GM19043 (cell line): Measurements from ENCODE around the gene AGMO.

Source experiments
- ATAC-seq: cut with Tn5 transposase; IDR thresholded peaks from one replicate; pipeline ENCODE4 v1.9.1; 2021; ENCODE audit warnings: low read depth; ENCODE audit not compliant: unreplicated experiment

The AGMO gene

DNA sequence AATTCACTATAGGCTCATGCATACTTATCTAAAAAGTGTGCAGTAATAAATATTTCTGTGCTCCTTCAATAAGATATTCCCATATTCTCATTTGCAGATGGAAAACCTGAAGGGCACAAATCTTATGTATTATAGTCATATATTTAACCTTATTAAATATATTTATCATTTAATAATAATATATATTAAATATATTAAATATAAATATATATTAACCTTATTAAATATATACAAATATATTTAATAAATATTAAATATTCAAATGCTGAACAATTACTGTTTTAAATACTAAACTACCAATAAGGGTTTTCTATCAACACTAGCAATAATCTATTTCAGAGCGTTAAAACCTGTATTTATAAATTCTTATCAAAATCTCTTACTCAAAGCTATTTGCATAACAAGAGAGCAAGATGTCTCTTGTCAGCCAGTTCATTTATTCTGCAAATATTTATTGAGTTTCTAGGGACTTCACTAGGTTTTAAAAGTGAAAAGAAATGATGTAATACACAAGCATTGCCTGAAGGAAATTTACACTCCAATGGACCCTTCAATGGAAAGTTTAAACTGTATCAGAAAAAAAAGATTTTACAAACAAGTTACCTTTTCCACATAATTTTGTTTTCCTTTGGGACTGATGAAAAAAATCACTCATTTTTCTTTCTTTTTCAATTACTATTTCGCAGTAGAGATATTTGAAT, 159.2 kb downstream of the AGMO start:
- no peak for ATAC-seq

DNA sequence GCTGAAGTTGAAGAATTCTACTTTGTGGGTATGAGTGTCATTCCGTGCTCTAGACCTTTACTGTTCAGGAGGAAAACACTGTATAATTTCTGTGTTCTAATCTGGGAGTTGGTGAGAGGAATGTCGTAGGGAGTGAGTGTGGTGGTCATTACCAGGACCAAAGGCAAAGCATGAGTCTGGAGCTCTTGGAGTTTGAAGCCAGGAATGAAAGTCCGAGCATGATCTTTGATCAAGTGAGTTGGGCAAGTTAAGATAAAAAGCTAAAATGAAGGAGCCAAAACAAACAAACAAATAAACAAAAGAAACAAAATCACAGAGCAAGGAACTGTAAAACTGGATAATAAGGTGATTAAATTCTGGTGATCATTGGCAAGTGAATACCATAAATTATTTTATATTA, 161.4 kb downstream of the AGMO start:
- no peak for ATAC-seq

DNA sequence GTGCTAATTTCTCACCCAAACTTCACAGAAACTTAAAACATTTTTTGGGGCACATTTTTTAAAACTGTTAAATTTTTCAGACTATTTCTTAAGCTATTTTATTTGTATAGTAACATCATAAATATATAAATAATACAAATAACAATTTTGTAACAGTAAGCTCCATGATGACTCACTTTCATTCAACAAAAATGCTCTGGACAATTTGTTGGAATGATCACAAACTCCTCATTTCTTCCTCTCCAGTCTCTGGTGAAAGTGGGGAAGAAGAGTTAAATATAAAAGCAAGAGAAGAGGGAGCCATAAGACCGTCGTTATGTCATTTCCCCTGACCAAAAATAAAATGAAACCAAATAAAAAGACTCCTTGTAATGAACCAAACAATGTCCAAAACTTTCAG, 162.4 kb downstream of the AGMO start:
- no peak for ATAC-seq

DNA sequence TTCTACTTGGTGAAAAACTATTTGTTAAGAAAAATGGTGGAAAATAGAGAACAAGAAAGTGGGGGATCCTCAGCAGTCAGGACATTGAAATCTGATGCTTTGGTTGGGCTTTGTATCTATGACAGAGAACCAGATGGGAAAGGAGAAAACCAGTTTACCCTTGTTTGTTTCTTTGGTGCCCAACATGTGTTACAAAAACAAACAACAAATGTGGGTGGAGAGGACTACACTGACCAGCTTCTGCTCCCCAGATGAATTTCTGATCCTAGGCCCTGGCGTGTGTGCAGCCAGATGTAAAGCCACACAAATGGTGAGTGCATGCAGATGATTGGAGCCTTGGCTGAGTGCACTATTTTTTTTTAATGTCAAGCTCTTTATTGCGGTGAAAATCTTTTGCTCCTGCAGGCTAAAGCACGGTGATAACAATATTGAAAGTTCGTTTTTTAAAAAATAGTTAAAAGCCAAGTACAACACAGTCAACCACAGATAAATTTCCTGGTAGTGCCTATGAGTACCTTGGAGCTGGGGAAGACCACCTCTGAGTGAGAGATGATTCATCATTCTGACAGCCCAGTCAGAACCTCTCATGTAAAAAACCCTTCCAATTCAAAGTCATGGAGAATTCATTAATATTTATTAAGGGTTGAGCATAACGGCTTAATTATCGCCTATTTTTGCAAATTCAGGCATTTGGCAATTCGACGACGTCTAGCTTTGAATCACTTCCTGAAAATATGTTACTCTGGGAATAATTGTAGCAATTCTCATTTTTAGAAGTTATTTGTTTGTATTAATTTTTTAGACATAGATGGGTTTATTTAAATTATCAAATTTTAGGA, 163.7 kb downstream of the AGMO start:
- no peak for ATAC-seq

DNA sequence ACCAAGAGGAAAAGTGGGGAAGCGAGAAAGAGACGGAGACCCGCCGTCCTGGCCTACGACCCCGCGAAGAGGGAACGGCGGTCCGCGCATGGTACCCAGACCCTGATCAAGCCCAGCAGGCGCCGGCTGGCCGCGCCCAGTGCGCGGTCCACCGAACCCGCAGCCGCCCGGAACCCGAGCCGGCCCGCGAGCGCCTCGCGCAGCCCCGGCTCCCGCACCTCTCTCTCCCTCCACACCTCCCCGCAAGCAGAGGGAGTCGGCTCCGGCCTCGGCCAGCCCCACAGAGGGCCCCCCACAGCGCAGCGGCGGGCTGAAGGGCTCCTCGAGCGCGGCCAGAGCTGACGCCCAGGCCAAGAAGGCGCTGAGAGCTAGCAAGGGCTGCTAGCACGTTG, 164.7 kb downstream of the AGMO start:
- no peak for ATAC-seq

DNA sequence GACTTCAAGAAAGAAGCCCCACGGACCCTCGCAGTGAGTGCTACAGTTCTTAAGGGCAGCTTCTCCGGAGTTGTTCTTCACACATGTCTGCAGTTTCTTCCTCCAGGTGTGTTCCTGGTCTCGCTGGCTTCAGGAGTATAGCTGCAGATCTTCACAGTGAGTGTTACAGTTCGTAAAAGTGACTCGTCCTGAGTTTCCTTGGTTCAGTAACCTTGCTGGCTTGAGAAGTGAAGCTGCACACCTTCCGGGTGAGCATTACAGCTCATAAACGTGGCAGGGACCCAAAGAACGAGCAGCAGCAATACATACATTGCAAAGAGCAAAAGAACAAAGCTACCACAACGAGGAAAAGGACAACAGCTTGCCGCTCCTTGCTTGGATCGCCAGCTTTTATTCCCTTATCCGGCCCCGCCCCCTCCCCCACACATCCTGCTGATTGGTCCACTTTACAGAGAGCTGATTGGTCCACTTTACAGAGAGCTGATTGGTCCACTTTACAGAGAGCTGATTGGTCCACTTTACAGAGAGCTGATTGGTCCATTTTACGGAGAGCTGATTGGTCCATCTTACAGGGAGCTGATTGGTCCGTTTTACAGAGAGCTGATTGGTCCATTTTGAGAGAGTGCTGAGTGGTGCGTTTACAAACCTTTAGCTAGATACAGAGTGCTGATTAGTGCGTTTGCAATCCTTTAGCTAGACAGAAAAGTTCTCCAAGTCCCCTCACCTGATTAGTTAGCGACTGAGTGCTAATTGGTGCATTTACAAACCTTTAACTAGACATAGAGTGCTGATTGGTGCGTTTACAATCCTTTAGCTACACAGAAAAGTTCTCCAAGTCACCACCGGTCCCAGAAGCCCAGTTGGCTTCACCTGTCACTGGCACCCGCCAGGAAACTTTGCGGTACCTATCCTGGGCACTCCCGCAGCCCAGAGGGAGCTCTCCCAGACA, 165.3 kb downstream of the AGMO start:
- no peak for ATAC-seq

DNA sequence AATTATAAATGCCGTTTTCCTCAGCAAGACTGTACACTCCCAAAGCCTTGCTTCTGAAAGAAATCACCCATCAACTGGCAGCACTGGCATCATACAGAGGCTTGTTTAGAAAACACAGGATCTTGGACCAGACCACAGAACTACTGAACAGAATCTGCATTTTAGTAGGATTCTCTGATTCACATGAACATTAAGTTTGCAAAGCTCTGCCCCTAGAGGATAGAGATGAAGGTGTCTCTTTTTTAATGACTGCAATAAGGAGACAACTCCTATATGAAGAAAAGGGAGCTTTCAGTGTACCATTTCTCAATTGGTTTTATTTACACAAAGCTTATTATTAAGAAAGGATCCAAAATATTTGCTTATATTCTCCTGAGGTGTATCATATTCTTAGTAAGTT, 172.7 kb downstream of the AGMO start:
- ATAC-seq: no peak

DNA sequence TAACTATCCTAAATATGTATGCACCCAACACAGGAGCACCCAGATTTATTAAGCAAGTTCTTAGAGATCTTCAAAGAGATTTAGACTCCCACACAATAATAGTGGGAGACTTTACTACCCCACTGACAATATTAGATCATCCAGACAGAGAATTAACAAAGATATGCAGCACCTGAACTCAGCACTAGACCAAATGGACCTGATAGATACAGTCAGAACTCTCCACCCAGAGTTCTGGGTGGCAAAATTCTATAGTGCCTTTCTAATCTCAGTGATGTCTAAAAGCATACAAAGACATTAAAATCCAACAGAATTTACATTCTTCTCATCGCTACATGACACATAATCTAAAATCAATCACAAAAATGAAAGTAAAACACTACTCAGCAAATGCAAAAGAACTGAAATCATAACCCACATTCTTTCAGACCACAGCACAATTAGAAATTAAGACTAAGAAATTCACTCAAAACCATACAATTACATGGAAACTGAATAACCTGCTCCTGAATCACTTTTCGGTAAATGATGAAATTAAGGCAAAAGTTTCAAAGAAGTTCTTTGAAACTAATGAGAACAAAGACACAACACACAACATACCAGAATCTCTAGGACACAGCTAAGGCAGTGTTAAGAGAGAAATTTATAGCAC, 183.2 kb downstream of the AGMO start:
- no peak for ATAC-seq

DNA sequence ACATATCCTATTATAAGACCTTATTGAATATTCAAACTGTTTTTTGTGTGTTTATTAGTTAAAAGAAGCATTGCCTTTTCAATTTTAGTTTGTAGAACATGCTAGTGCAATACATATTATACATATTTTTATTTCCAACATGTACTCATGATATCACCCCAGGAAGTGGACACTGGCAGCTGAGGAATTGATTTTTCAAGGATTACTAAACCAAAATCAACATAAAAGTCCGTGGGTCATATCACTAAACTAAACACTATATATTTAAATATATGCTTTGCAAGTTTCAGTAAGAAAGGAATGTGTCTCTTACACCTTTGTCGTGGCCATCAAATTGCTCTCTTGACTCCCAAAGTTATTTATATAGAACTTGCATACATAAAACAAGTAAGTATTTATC, 185.2 kb downstream of the AGMO start:
- no peak for ATAC-seq

DNA sequence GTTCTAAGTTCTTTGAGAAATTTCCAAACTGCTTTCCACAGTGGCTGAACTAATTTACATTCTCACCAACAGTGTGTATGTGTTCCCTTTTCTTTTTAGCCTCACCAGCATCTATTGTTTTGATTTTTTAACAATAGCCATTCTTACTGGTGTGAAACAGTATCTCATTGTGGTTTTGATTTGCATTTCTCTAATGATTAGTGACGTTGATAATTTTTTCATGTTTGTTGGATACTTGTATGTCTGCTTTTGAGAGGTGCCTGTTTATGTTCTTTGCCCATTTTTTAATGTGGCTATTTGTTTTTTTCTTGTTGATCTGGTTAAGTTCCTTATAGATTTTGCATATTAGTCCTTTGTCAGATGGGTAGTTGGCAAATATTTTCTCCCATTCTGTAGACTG, 191.4 kb downstream of the AGMO start:
- no peak for ATAC-seq

DNA sequence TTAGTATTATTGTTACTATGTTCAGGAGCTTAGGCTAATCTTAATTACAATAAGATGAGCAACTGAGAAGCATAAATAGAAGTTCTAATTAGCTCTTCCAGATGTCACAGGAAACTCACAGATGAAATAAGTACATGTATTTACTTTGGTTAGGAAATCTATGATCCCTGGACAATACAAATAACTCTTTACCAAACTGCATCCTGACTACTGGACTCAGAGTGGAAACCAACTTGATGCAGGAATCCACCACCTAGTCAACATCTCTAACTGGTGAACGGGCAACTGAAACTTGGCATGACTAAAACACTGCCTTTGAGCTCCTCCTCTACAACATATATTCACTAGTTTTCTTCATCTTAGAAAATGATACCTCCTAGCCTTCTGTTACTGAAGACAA, 193.2 kb downstream of the AGMO start:
- ATAC-seq: no peak

DNA sequence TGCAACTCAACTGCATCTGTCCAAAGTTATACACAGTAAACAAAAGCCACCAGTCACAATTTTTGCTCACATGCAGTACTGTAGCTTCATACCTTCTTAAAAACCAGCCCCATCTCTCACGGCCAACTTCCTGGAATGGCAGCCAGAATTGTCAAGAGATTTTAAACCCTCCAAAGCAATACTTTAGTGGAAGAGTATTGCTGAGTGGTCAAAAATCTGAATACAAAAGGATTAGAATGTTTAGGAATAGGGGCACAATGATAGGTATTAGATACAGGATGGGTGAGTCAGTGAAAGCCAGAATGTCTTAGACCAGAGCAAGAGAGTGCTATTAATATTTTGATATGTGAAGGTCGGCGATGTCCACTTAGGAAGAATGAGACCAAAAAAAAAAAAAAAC, 193.9 kb downstream of the AGMO start:
- ATAC-seq: no peak

DNA sequence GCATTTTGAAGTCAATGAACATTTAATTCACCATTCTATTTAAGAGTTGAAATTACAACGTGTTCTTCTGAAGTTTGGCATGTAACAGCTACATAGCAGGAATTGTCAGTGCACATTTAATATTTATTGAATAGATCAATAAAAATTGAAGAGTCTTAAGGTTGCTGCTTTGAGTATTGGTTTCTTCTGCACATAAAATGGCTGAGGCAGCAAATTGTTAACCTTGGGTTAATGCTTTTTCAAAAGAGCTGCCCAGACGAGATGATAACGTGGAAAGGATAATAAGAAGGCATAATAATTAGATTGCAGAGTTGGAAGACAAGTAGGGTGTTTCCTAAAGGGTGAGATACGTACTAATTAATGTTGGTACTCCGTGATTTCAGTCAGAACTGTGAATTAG, 203.7 kb downstream of the AGMO start:
- ATAC-seq: no peak

DNA sequence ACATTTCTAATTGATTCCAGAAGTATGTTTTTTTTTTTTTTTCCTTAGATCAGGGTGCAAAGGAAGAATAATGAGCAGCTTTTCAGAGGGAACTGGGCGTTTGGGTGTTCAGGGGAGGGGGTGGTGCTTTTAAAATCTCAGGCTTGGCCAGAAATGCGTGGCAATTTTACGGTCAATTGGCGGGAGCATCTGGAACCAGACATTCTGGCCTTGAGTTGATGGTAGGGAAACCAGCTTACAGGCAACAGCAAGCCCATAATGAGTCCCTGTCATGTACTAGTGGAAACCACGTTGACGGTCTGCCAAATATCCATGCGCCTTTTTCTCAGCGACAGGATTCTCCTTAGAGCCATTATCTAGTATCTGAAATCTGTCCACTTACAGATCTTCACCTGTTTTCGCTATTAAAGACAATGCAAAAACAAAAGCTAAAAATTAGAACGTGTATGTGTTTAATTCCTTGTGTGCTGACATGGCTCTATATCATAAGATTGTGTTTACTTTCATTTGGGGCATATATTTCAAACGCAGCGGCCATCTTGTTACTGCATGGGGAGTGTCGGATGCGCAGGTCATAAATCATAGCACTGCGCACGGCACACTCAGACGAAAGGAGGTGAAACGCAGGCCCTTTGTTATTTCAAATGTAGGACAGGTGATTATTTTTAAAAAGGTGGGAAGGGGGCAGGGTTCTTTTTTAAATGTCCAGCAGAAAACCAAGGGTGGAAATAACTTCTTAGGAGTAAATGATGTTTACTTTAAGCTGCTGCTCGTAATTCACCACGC, 209.2 kb downstream of the AGMO start:
- ATAC-seq: no peak

DNA sequence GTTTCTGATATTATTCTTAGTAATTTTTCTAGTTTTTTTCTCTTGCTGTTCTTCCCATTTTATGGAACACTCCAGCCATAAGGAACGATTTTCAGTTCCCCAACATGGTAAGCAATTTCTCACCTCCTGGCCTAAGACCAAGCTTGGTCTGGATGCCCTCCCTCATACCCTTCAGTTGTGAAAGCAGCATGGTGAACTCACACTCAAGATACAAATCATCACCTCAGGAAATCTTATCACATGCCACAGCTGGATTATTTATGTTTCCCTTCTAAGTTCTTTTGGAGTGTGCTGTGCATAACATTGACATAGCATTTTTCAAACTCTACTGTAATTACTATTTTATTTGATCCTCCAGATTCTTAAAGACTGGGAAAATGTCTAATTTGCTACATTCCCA, 216.6 kb downstream of the AGMO start:
- no peak for ATAC-seq

DNA sequence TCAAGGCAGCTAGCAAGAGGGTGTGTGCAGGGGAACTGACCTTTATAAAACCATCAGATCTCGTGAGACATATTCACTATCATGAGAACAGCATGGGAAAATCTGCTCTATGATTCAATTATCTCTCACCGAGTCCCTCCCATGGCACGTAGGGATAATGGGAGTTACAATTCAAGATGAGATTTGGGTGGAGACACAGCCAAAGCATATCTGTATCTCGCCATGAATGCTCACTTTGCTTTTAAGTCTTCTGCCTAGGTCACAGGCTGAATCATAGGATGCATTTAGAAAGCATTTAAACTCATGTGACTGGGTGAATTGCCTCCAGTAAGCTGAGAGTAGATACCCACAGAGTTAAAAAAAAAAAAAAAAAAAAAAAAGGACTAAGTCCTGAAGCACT, 220.0 kb downstream of the AGMO start:
- no peak for ATAC-seq

DNA sequence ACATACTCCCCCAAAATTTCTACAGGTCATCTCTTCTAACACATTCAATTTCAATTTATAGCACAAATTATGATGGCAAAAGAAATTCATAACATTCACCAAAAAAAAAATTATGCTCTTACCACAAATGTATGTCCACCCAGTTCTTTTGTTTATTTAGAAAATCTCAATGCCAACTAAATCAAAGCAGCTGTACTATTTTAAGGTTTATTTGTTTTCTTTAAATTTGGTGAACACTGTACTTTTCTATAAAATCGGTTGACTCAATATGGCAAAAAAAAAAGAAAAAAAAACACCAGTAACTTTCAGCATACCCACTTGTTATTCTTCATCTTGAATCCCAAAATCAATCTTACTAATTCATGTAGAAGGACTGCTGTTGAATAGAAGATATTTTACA, 225.7 kb downstream of the AGMO start:
- ATAC-seq: no peak

DNA sequence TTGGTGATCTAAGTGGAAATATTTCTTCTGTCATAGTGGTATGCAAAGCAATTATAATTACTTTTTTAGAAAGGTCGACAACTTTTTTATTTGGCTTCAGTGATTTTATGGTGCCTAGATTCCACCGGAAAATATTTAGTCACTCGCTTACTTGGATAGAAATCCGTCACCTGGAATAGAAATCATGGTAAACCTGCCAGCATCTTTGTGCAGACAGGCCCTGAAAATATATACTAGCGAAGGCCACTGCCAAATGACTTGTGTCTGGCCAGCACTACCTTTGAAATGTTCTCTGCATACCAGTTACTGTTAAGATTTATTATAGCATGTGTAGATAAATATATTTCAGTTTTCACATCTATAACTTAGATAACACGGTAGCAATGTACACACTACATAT, 226.4 kb downstream of the AGMO start:
- ATAC-seq: no peak

DNA sequence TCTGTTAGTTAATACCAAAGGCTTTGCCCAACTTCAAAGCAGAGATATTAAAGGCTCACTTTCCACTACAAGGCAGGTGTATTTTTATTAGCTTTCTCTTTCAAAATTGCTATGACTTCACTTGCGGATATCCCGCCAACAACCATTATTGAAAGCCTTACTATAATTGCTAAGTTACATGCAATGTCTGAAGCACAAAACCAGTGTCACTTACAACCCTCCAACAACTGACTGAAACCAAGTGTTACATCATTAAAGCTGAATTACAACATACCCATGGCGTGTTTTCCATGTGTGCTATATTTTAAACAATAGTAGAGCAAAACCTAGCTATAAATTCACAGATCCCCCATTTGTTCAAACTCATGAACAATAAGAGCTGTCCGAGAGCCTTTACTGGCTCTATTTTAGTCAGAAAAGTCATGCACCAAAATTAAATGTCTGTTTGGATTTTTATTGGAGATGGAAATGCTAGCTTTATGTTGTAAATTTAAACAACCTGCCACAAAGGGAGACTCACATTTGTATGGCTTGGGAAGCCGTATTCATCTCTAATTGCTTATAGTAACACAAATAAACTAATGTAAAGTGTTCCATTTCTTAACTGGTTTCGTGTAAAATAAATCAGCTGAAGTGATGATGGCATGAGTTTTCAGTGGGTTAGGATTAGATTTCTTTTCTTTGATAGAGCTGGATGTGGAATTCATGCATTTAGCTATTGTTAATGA, 227.1 kb downstream of the AGMO start:
- ATAC-seq: no peak
